Skeletal muscle tissue (tissue), 4 donors: ENCODE measurements around the gene MSRB3. TPM values are rescaled to one million over a fixed set of nuclear protein-coding genes. Genes with fewer than 3 reads are reported as not detected.
A peak's percentile ranks its signal among the peaks of the same experiment; 100 is the strongest.

Experiments used
- H3K27ac ChIP-seq: one replicate; pipeline ENCODE4 v1.7.0; 2013; ENCODE audit warnings: mild to moderate bottlenecking, low read depth, low read length, inconsistent platforms
- H3K27me3 ChIP-seq, 3 donors: one replicate each; pipeline ENCODE4 v1.7.0; 2013; ENCODE audit warnings: low read length in 3 of 3; ENCODE audit not compliant: control insufficient read depth in 3 of 3, insufficient read depth in 3 of 3
- H3K36me3 ChIP-seq, 3 donors: one replicate each; pipeline ENCODE4 v1.7.0; 2013; ENCODE audit warnings: low read length in 3 of 3; ENCODE audit not compliant: control insufficient read depth in 3 of 3, insufficient read depth in 3 of 3
- H3K4me1 ChIP-seq, 3 donors: one replicate each; pipeline ENCODE4 v1.7.0; 2013; ENCODE audit warnings: low read length in 3 of 3, mild to moderate bottlenecking in 3 of 3; ENCODE audit not compliant: control insufficient read depth in 3 of 3, insufficient read depth in 3 of 3
- H3K4me3 ChIP-seq, 3 donors: one replicate each; pipeline ENCODE4 v1.7.0; 2013; ENCODE audit warnings: low read length in 3 of 3
- H3K9ac ChIP-seq, 3 donors: one replicate each; pipeline ENCODE4 v1.7.0; 2013; ENCODE audit warnings: low read length in 3 of 3, mild to moderate bottlenecking in 3 of 3, moderate library complexity in 2 of 3, low read depth in 1 of 3
- H3K9me3 ChIP-seq, 3 donors: one replicate each; pipeline ENCODE4 v1.7.0; 2013; ENCODE audit warnings: low read length in 3 of 3; ENCODE audit not compliant: control insufficient read depth in 3 of 3
- total RNA-seq: library from RNA; depleted of rRNA; stranded (reverse); fragments of >200 nt; gene quantifications from one replicate; pipeline ENCODE4 v1.2.3, GENCODE V29; 2014
- donor health status: Osteomylitis.

Gene MSRB3
- total RNA-seq, 1 donor from 2014 or later = 34.4 TPM

DNA sequence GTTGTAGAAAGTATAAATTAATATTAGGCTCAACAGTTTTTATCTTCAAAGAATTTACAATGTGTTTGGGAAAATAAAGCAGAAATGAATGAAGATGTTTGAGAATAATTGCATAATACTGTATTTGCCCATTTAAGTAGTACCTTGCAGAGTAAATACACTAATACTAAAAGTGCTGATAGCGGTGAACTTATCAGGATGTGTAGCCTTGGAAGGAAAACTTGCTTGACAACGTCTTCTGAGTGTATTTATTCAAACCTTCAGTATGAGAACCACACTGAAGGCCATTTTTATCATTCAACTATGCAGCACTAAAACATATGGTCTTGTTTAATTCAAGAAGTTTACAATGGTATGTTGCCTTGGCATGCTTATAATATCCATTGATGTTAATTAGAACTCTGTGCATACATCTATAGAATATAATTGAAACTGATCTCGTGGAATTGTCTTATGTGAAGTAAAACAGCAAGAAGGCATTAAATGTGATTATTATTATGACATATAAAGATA is 41.3 kb downstream of the MSRB3 start:
- H3K9me3 ChIP-seq = no peaks in the 10 kb centered on the region

DNA sequence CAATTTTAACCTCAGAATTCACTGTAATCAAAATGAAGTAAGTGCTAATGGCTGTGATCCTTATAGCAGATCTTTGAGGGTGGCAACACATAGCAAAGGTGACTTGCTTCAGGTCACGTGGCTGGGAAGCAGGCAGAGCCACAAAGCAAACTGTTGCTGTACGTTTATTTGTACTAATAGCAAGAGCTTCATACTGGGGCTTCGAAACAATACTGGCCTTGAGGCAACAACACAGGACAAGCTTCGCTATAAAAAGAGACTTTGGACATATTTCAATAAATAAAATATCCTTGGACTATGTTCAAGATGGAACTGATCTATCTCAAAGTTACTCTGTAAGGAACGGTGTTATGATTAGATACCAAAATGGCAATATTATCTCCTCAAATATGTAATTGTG is 44.6 kb downstream of the MSRB3 start:
- no peaks in the 10 kb centered on the region for H3K9me3 ChIP-seq
- peaks cover 0 to 4% (median 0%) of the 10 kb centered on the region in 3 donors for H3K4me1 ChIP-seq
- no peak overlapping the region for H3K4me3 ChIP-seq
- no peak overlapping the region for H3K27ac ChIP-seq
- no peaks in the 10 kb centered on the region for H3K36me3 ChIP-seq
- no peaks in the 10 kb centered on the region for H3K27me3 ChIP-seq
- no peak overlapping the region for H3K9ac ChIP-seq

More for the DNA sequence above, 41.3 kb downstream of the MSRB3 start:
- no peaks in the 10 kb centered on the region for H3K36me3 ChIP-seq
- H3K9ac ChIP-seq = no peak overlapping the region
- peaks cover 0 to 4% (median 0%) of the 10 kb centered on the region in 3 donors for H3K4me1 ChIP-seq
- no peaks in the 10 kb centered on the region for H3K27me3 ChIP-seq
- H3K4me3 ChIP-seq = no peak overlapping the region
- no peak overlapping the region for H3K27ac ChIP-seq

DNA sequence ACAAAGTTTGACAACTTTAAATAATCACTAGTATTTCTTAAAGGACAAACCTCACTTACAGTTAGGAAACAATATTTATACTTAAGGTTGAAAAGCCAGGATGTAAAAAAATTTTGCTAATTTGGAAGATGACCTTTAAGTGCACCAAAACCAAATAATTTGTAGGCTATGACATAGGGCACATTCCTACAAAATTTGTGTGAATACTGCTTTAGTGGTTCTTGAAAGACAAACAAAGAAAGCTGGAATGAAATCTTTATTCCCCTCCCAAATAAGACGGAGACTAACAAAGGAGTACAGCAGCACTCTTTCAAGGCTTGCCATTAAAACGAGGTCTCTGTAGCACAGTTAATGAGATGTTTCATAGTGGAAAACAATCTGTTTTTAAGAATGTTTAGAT is 45.6 kb downstream of the MSRB3 start:
- Histone ChIP-seq H3K4me3 (no peak overlapping the region), H3K36me3 (peaks cover 0 to 2% (median 0%) of the 10 kb centered on the region in 3 donors), H3K27me3 (no peaks in the 10 kb centered on the region), H3K9me3 (no peaks in the 10 kb centered on the region), H3K27ac (no peak overlapping the region), H3K4me1 (peaks cover 0 to 4% (median 0%) of the 10 kb centered on the region in 3 donors), H3K9ac (no peak overlapping the region)

DNA sequence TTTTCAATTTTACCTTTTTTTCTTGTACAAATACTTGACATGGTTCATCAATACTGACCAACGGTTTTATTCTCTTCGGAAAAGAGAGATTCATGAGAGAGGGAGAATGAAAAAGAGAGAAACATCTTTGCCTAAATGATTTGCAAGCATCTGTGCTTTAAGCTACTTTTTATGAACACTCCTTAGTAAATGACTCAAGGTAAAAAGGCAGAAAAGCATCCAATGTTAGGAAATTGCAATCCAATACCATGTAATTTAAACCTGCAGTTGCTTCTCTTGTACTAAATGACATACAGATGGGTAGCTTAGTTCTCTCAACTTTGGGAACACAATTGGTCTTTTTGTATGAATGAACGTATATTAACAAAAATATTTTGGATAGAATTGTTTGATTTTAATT is 46.1 kb downstream of the MSRB3 start:
- no peaks in the 10 kb centered on the region for H3K27me3 ChIP-seq
- H3K27ac ChIP-seq = no peak overlapping the region
- H3K4me3 ChIP-seq = no peak overlapping the region
- H3K4me1 ChIP-seq = peaks cover 0 to 4% (median 0%) of the 10 kb centered on the region in 3 donors
- no peak overlapping the region for H3K9ac ChIP-seq
- H3K9me3 ChIP-seq = no peaks in the 10 kb centered on the region
- H3K36me3 ChIP-seq = peaks cover 0 to 2% (median 0%) of the 10 kb centered on the region in 3 donors

DNA sequence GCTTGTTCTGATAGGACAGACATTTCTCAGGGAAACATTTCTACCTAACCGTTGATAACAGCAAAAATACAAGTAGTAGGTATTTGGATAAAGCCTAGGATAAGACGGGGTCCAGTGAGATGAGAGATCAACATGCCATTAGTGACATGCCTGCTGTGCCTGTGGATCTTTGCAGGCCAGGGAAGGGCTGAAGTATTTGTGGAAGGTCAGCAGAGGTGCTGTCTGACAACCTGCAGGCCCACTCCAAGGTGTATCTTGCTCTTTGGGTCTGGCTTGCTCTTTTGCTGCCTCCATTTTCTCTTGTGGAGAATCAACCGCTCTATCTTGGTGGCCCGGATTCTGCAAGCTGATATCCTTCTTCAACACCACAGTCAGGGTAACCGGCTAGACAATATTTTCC is 46.7 kb downstream of the MSRB3 start:
- Histone ChIP-seq H3K9ac (no peak overlapping the region), H3K27ac (no peak overlapping the region), H3K36me3 (peaks cover 0 to 5% (median 2%) of the 10 kb centered on the region in 3 donors), H3K9me3 (no peaks in the 10 kb centered on the region), H3K27me3 (no peaks in the 10 kb centered on the region), H3K4me1 (peaks cover 0 to 4% (median 0%) of the 10 kb centered on the region in 3 donors), H3K4me3 (no peak overlapping the region)

GRCh38 chr12:65326616-65327015 is 48.1 kb downstream of the MSRB3 start:
- Histone ChIP-seq H3K9ac (no peak overlapping the region), H3K9me3 (no peaks in the 10 kb centered on the region), H3K27ac (no peak overlapping the region), H3K4me3 (no peak overlapping the region), H3K4me1 (peaks cover 0 to 4% (median 0%) of the 10 kb centered on the region in 3 donors), H3K36me3 (peaks cover 3 to 6% (median 5%) of the 10 kb centered on the region in 3 donors), H3K27me3 (no peaks in the 10 kb centered on the region)

DNA sequence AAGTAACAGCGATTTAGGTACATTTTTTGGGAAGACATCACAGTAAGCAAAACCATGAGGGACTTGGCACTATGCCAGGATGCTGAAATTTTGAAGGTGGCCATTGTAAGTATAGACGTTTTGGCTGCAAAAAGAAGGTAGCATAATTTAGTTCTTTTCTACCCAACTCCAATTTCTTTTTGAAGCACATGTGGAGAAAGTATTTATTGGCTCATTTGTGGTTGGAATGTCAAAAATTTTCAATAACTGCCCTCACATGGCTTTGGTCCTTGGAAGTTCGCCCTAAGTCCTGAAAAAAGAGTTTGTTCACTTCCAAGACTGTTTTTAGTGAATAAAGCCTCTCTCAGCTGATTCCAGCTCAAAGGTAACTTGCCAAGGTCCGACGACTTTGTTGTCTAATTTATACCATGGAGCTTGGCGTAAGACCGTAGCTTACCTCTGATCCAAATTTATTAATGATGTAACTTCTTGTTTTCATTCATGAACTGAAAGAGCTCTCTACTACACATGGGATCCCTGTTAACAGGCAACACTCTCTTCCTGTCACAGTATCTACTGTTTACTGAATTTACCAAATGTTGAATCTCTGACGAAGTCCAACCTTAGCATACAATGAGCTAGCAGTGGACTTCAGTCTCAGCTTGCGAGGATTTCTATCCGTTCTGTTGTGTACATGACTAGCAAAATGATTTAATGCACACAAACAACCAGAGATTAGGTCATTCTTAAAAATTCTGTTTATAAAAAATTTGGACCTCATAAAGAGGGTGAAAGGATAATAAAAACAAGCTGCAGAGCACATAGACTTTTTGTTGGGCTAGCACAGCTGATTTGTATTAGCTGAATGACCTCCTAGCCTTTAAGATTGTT is 49.0 kb downstream of the MSRB3 start:
- Histone ChIP-seq H3K27me3 (no peaks in the 10 kb centered on the region), H3K4me1 (peaks cover 0 to 4% (median 0%) of the 10 kb centered on the region in 3 donors), H3K9ac (no peak overlapping the region), H3K4me3 (peak overlapping the region in 1 of 3 donors; percentile 32), H3K36me3 (peaks cover 5 to 8% (median 5%) of the 10 kb centered on the region in 3 donors), H3K9me3 (no peaks in the 10 kb centered on the region), H3K27ac (no peak overlapping the region)

DNA sequence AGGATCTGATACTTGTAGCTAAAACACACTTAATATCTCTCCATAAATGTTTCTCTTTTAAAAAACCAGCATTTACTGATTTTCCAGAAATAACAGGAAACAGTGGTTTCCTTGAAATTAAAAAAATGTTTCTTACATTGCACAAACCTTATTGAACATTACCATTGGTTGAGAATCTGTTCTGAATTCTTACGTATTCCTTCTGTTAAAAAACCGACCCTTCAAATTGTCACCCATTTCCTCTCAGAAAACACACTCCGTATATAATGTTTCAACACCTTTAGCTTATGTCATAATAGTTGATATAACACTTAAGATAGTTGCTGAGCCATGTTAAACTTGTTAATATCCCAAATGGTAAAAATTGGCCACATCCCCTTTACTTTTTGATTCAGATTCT is 51.2 kb downstream of the MSRB3 start:
- Histone ChIP-seq H3K36me3 (peaks cover 5 to 8% (median 5%) of the 10 kb centered on the region in 3 donors), H3K4me3 (no peak overlapping the region), H3K9me3 (no peaks in the 10 kb centered on the region), H3K27me3 (no peaks in the 10 kb centered on the region), H3K9ac (no peak overlapping the region), H3K27ac (no peak overlapping the region), H3K4me1 (peaks cover 0 to 4% (median 0%) of the 10 kb centered on the region in 3 donors)

GRCh38 chr12:65330331-65330730 is 51.8 kb downstream of the MSRB3 start:
- H3K27ac ChIP-seq = no peak overlapping the region
- H3K27me3 ChIP-seq = no peaks in the 10 kb centered on the region
- H3K36me3 ChIP-seq = peaks cover 5 to 8% (median 5%) of the 10 kb centered on the region in 3 donors
- no peaks in the 10 kb centered on the region for H3K9me3 ChIP-seq
- H3K4me3 ChIP-seq = no peak overlapping the region
- no peak overlapping the region for H3K9ac ChIP-seq
- H3K4me1 ChIP-seq = peaks cover 0 to 4% (median 0%) of the 10 kb centered on the region in 3 donors

DNA sequence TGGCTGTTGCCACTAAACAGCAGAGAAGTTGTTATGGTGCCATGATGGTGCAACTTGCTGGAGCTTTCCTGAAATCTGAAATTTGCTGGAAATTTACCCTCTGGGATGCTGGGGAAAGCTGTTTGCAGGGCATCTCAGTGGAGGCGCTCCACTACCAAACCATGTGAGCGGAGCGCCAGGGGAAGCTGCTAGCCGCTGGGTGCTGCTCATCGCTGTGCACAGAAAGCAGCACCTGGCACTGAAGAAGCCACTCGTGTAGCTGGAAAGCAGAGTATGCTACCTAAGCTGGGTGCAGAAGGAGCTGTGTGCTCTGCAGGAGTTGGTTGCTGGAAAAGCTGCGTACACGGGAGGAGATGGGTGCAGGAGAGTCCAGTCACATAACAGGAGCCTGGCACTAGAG is 53.0 kb downstream of the MSRB3 start:
- no peak overlapping the region for H3K4me3 ChIP-seq
- H3K27ac ChIP-seq = no peak overlapping the region
- H3K4me1 ChIP-seq = peaks cover 0 to 4% (median 0%) of the 10 kb centered on the region in 3 donors
- H3K9me3 ChIP-seq = no peaks in the 10 kb centered on the region
- H3K27me3 ChIP-seq = no peaks in the 10 kb centered on the region
- H3K9ac ChIP-seq = no peak overlapping the region
- H3K36me3 ChIP-seq = peaks cover 5 to 8% (median 5%) of the 10 kb centered on the region in 3 donors
